Endothelial cell of umbilical vein (primary cell): Measurements from ENCODE around the gene CACNA2D3. TPM values are rescaled to one million over a fixed set of nuclear protein-coding genes. Genes with fewer than 3 reads are reported as not detected.

Source experiments
- BruUV-seq: library from RNA; stranded (reverse); fragments of 400-500 nt; replicated peaks from 2 replicates; lab custom pipeline; 2021; lab: Mats Ljungman, UMichigan
- CTCF ChIA-PET: fragments of 300-600, 350-600 bp; sonication (Branson Sonifier 250); formaldehyde crosslinking; loops from one replicate; lab custom pipeline; 2021; ENCODE audit warnings: antibody characterized with exemption, inconsistent platforms; lab: Charles Lee
- POLR2A ChIA-PET: fragments of 300-600, 350-600 bp; sonication (Branson Sonifier 250); formaldehyde crosslinking; loops from one replicate; lab custom pipeline; 2021; ENCODE audit warnings: antibody characterized with exemption, inconsistent platforms; lab: Charles Lee
- DNase-seq: peaks from one replicate; pipeline ENCODE4 v3.0.0-alpha.2; 2011; ENCODE audit warnings: low read depth, low spot score
- FAIRE-seq: peaks from 2 replicates; lab custom pipeline; 2011; peaks lifted over from hg19 to GRCh38; lab: Jason Lieb, UNC
- H2AFZ ChIP-seq: 2 replicates; pipeline ENCODE4 v1.6.0; 2012; ENCODE audit warnings: low read depth, low read length, control low read depth, inconsistent platforms
- H3K27ac ChIP-seq: 2 replicates; pipeline ENCODE4 v1.5.1; 2011; ENCODE audit warnings: low read depth, mild to moderate bottlenecking, control low read depth, low read length, moderate library complexity; ENCODE audit not compliant: insufficient read depth
- H3K27me3 ChIP-seq, 2 experiments: 2 replicates each; pipeline versions ENCODE4 v1.6.0 to v1.6.1; 2011; ENCODE audit warnings: low read length in 2 of 2, mixed read lengths in 1 of 2; ENCODE audit not compliant: control insufficient read depth in 2 of 2, insufficient read depth in 2 of 2
- H3K36me3 ChIP-seq, 2 experiments: 2 replicates in 1 of 2; 3 replicates in 1 of 2; pipeline ENCODE4 v1.5.1; 2011; ENCODE audit warnings: low read length in 2 of 2, mild to moderate bottlenecking in 1 of 2, moderate library complexity in 1 of 2; ENCODE audit not compliant: control insufficient read depth in 2 of 2, insufficient read depth in 2 of 2; ENCODE audit errors: extremely low read depth in 1 of 2
- H3K4me1 ChIP-seq: 3 replicates; pipeline ENCODE4 v1.5.1; 2011; ENCODE audit warnings: mild to moderate bottlenecking, low read length; ENCODE audit not compliant: control insufficient read depth, insufficient read depth; ENCODE audit errors: extremely low read depth
- H3K4me2 ChIP-seq: 2 replicates; pipeline ENCODE4 v1.6.1; 2011; ENCODE audit warnings: low read length, control low read depth, mixed read lengths; ENCODE audit not compliant: insufficient read depth
- H3K4me3 ChIP-seq, 3 experiments: fragments of 200-600 bp in 1 of 3; sonication (generic), shearing (Covaris generic) in 1 of 3; replicated peaks in 1 of 3; 2 replicates each; pipeline ENCODE4 v1.5.1; 2011 to 2016; ENCODE audit warnings: control low read depth in 3 of 3, low read length in 3 of 3, mild to moderate bottlenecking in 2 of 3, inconsistent platforms in 1 of 3, low read depth in 1 of 3, moderate library complexity in 1 of 3; ENCODE audit not compliant: insufficient read depth in 1 of 3
- H3K79me2 ChIP-seq: 2 replicates; pipeline ENCODE4 v1.6.0; 2012; ENCODE audit warnings: low read length, inconsistent platforms; ENCODE audit not compliant: control insufficient read depth, insufficient read depth
- H3K9ac ChIP-seq: replicated peaks from 2 replicates; pipeline ENCODE3; 2011; ENCODE audit warnings: low read length, control low read depth; ENCODE audit not compliant: insufficient read depth; ENCODE audit errors: extremely low read depth
- H3K9me1 ChIP-seq: replicated peaks from 3 replicates; pipeline ENCODE4 v1.6.0; 2011; ENCODE audit warnings: mild to moderate bottlenecking, low read length; ENCODE audit not compliant: control insufficient read depth, insufficient read depth; ENCODE audit errors: extremely low read depth
- H3K9me3 ChIP-seq: replicated peaks from 2 replicates; pipeline ENCODE4 v1.5.1; 2012; ENCODE audit warnings: low read length, inconsistent platforms; ENCODE audit not compliant: control insufficient read depth, insufficient read depth
- H4K20me1 ChIP-seq: replicated peaks from 2 replicates; pipeline ENCODE3; 2011; ENCODE audit warnings: mild to moderate bottlenecking, low read length; ENCODE audit not compliant: control insufficient read depth, insufficient read depth; ENCODE audit errors: extremely low read depth
- CTCF ChIP-seq, 2 donors: IDR thresholded peaks; 1 replicate in 1 of 2; 2 replicates in 1 of 2; pipeline ENCODE4 v1.5.1; 2011; ENCODE audit warnings: low read length in 2 of 2, mild to moderate bottlenecking in 2 of 2, moderate library complexity in 2 of 2, control low read depth in 1 of 2, inconsistent platforms in 1 of 2, low read depth in 1 of 2; ENCODE audit not compliant: insufficient read depth in 1 of 2; ENCODE audit errors: extremely low read depth in 1 of 2
- EZH2 ChIP-seq: IDR thresholded peaks from 2 replicates; pipeline ENCODE4 v1.6.1; 2012; ENCODE audit warnings: borderline replicate concordance, low read depth, mild to moderate bottlenecking, moderate library complexity, low read length, inconsistent platforms; ENCODE audit not compliant: severe bottlenecking
- FOS ChIP-seq: IDR thresholded peaks from 2 replicates; pipeline ENCODE4 v1.6.1; 2011; ENCODE audit warnings: mild to moderate bottlenecking, low read length, moderate library complexity, borderline replicate concordance; ENCODE audit not compliant: insufficient read depth
- GATA2 ChIP-seq: IDR thresholded peaks from 2 replicates; pipeline ENCODE4 v1.7.0; 2011; ENCODE audit warnings: low read depth, mild to moderate bottlenecking, moderate library complexity, mixed read lengths, low read length; ENCODE audit not compliant: insufficient read length, insufficient read depth
- JUN ChIP-seq: IDR thresholded peaks from 2 replicates; pipeline ENCODE4 v1.6.1; 2011; ENCODE audit warnings: borderline replicate concordance, low read depth; ENCODE audit not compliant: insufficient read length, insufficient read depth
- MYC ChIP-seq: IDR thresholded peaks from one replicate; pipeline ENCODE4 v1.6.1; 2011; ENCODE audit warnings: mild to moderate bottlenecking, low read depth, low read length
- POLR2A ChIP-seq: IDR thresholded peaks from 2 replicates; pipeline ENCODE4 v1.6.1; 2012; ENCODE audit warnings: low read depth, mild to moderate bottlenecking, control low read depth, low read length
- POLR2AphosphoS5 ChIP-seq: IDR thresholded peaks from 2 replicates; pipeline ENCODE4 v1.6.1; 2012; ENCODE audit warnings: low read depth, mild to moderate bottlenecking, control low read depth, low read length, moderate library complexity; ENCODE audit not compliant: insufficient read depth
- dilution Hi-C: fragments of 300-500 bp; cut with MboI; formaldehyde crosslinking; loops from one replicate; pipeline ENCODE4 v1.15.0; 2019; ENCODE audit warnings: low sequenced_read_pairs; ENCODE audit not compliant: extremely low pct_ligation_motif_present
- intact Hi-C: fragments of 100-400 bp; cut with micrococcal nuclease; formaldehyde crosslinking; loops from one replicate; pipeline ENCODE4 v1.10.0; 2022
- polyA plus RNA-seq, 4 experiments: library from polyadenylated mRNA; depleted of rRNA in 3 of 4; stranded (reverse) in 3 of 4; unstranded in 1 of 4; fragments of >200 nt; gene quantifications; 2 replicates each; pipeline versions ENCODE4 v1.2.1 to v1.2.3, GENCODE V29; 2011 to 2012; ENCODE audit warnings: missing spikeins in 1 of 4
- total RNA-seq: library from RNA; stranded (reverse); gene quantifications from 2 replicates; pipeline ENCODE4 v1.2.3, GENCODE V29; 2021
- TF ChIP-seq, protein P1 (sequence below): IDR thresholded peaks from 2 replicates; pipeline ENCODE4 v1.6.1; 2011; ENCODE audit not compliant: insufficient read depth, insufficient read length

Gene CACNA2D3
- total and polyA plus RNA-seq, 2 donors (not counting 3 experiments of a cell fraction or from before 2014, with no cell fraction given) = not detected

DNA sequence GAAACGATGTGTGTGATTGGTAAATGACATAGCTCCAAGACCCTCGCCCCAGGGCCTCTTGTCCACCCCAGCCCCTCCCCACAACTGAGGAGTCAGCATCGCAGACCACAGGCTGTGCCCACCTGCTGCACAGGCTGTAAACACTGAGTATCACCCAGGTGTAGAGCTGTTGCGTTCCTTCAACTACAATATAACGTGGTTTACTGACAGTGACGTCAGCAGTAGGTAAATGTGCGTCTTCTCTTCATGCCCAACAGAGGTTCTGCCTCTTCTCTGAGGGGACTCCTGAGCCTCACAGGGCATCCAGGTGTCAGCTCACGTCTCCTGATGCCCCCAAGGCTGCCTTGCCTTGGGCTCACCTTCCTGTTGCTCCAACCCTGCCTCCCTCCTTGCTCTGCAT lies 395.1 kb downstream of the CACNA2D3 start:
- Histone ChIP-seq H3K9me3 (peaks cover 3% of the 10 kb centered on the region), H3K9me1 (no peaks in the 10 kb centered on the region), H3K9ac (no peak overlapping the region), H3K27ac (no peak overlapping the region), H3K4me1 (no peaks in the 10 kb centered on the region), H3K27me3 (no peaks in the 10 kb centered on the region), H4K20me1 (no peaks in the 10 kb centered on the region), H3K4me2 (no peak overlapping the region), H3K4me3 (no peak overlapping the region), H3K36me3 (no peaks in the 10 kb centered on the region), H3K79me2 (no peaks in the 10 kb centered on the region), H2AFZ (no peak overlapping the region)
- no peak for TF ChIP-seq CTCF (IDR thresholded peaks at IDR 0.05; ENCODE audit: extremely low read depth in 1 of 2, insufficient read depth in 1 of 2, low read depth in 1 of 2, low read length in 2 of 2)
- ChIA-PET CTCF (no interaction called here), POLR2A (no interaction called here)
- DNase-seq (no peak), FAIRE-seq (no peak)
- BruUV-seq = no TSS peak
- intact Hi-C loops = no loop called here
- dilution Hi-C loops = no loop called here

DNA sequence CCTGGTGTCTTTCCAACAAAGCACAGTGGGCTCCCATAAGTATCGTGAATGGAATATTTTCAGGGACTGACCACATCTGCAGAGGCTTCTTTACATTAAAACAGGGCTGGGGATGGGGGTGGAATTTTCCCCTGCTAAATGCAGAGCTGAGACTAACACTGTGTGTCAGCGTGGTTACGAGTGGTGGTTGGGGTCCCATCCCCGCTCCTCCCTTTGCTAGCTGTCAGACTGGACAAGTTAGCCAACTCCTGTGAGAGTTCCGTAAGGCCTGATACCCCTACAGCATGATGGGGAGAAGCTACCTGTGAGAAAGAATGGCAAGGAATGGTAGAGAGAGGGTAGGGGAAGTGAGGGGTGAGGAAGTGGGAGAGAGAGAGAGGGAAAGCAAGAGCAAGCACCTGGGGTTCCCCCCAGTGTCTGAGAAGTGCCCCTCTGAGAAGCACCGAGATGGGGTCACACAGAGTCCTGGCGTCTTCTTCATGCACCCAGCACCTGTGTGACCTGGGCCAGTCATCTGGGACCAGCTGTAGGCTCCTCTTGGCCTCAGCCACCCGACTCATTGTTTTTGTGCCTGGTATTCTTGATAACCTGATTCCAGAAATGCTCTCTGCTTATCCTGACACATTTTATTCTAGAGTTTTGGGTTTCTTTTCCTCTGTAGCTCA lies 395.8 kb downstream of the CACNA2D3 start:
- dilution Hi-C loops = no loop called here

More for the DNA sequence above, 395.8 kb downstream of the CACNA2D3 start:
- FAIRE-seq = no peak
- Histone ChIP-seq H3K27me3 (no peaks in the 10 kb centered on the region), H3K4me3 (no peak overlapping the region), H3K9me1 (no peaks in the 10 kb centered on the region), H3K79me2 (no peaks in the 10 kb centered on the region), H3K9me3 (peaks cover 3% of the 10 kb centered on the region), H3K36me3 (no peaks in the 10 kb centered on the region), H3K9ac (no peak overlapping the region), H3K4me2 (no peak overlapping the region), H2AFZ (no peak overlapping the region), H4K20me1 (no peaks in the 10 kb centered on the region), H3K27ac (no peak overlapping the region), H3K4me1 (no peaks in the 10 kb centered on the region)
- no peak for DNase-seq
- CTCF ChIA-PET = no interaction called here
- intact Hi-C loops = no loop called here
- no TSS peak for BruUV-seq
- POLR2A ChIA-PET = no interaction called here
- TF ChIP-seq EZH2 = no peak
- TF ChIP-seq POLR2A = no peak
- no peak for TF ChIP-seq POLR2AphosphoS5
- TF ChIP-seq FOS = no peak
- no peak for TF ChIP-seq MYC
- no peak for TF ChIP-seq JUN
- TF ChIP-seq CTCF (IDR thresholded peaks at IDR 0.05; ENCODE audit: extremely low read depth in 1 of 2, insufficient read depth in 1 of 2, low read depth in 1 of 2, low read length in 2 of 2) = no peak
- TF ChIP-seq GATA2 = no peak
- TF ChIP-seq, protein P1, sequence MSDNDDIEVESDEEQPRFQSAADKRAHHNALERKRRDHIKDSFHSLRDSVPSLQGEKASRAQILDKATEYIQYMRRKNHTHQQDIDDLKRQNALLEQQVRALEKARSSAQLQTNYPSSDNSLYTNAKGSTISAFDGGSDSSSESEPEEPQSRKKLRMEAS = no peak
